HG03196 (cell line): ENCODE measurements around the gene PEX10.

Experiments
- ATAC-seq: cut with Tn5 transposase; IDR thresholded peaks from one replicate; pipeline ENCODE4 v1.9.1; 2021; ENCODE audit not compliant: unreplicated experiment

PEX10 gene

GRCh38 chr1:2426540-2426939 is 14.2 kb upstream of the PEX10 start:
- no peak for ATAC-seq

- ATAC-seq: no peak
Measured at GRCh38 chr1:2425892-2426291, 13.5 kb upstream of the PEX10 start.

- ATAC-seq: no peak
Measured at GRCh38 chr1:2422523-2422922, 10.2 kb upstream of the PEX10 start.

GRCh38 chr1:2419416-2419815 is 7.1 kb upstream of the PEX10 start:
- ATAC-seq: no peak

GRCh38 chr1:2418791-2419320 is 6.5 kb upstream of the PEX10 start:
- ATAC-seq: no peak

GRCh38 chr1:2417833-2418225 is 5.5 kb upstream of the PEX10 start:
- no peak for ATAC-seq

GRCh38 chr1:2417083-2417832 is 4.9 kb upstream of the PEX10 start:
- no peak for ATAC-seq

GRCh38 chr1:2416403-2416802 is 4.0 kb upstream of the PEX10 start:
- ATAC-seq: no peak

- ATAC-seq: no peak
Measured at GRCh38 chr1:2415801-2416208, 3.4 kb upstream of the PEX10 start.

GRCh38 chr1:2415337-2415736 is 3.0 kb upstream of the PEX10 start:
- ATAC-seq: no peak

- no peak for ATAC-seq
Measured at GRCh38 chr1:2414297-2414958, 2.1 kb upstream of the PEX10 start.

- ATAC-seq: no peak
Measured at GRCh38 chr1:2413495-2414296, 1.3 kb upstream of the PEX10 start.

- peak; percentile 15 for ATAC-seq
Measured at GRCh38 chr1:2412773-2413494, 570 bp upstream of the PEX10 start.

- ATAC-seq: peak; percentile 16
Measured at GRCh38 chr1:2411801-2412394, 466 bp downstream of the PEX10 start.

GRCh38 chr1:2409745-2410144 is 2.6 kb downstream of the PEX10 start:
- no peak for ATAC-seq

- ATAC-seq: no peak
Measured at GRCh38 chr1:2408859-2409276, 3.5 kb downstream of the PEX10 start.

GRCh38 chr1:2408456-2408855 is 3.9 kb downstream of the PEX10 start:
- ATAC-seq: no peak

GRCh38 chr1:2407991-2408275 is 4.4 kb downstream of the PEX10 start:
- no peak for ATAC-seq

- ATAC-seq: no peak
Measured at GRCh38 chr1:2407166-2407990, 5.0 kb downstream of the PEX10 start.
